H9 (cell line): ENCODE results near the gene S100A7. TPM values are rescaled to one million over a fixed set of nuclear protein-coding genes. Genes with fewer than 3 reads are reported as not detected.

Experiments
- DNase-seq: peaks from one replicate; pipeline ENCODE4 v3.0.0-alpha.2; 2017
- H2AFZ ChIP-seq: one replicate; pipeline ENCODE4 v1.6.1; 2013; ENCODE audit warnings: mild to moderate bottlenecking, low read length, control low read depth, moderate library complexity
- H2AK5ac ChIP-seq: 2 replicates; pipeline ENCODE4 v1.6.1; 2013; ENCODE audit warnings: low read length, control low read depth, mixed read lengths; ENCODE audit not compliant: insufficient read length
- H2BK120ac ChIP-seq: one replicate; pipeline ENCODE4 v1.6.1; 2013; ENCODE audit warnings: low read depth, mild to moderate bottlenecking, low read length, control low read depth, inconsistent platforms; ENCODE audit not compliant: poor library complexity, severe bottlenecking
- H2BK12ac ChIP-seq: 2 replicates; pipeline ENCODE4 v1.6.1; 2013; ENCODE audit warnings: low read length, control low read depth, mixed read lengths, low read depth; ENCODE audit not compliant: insufficient read length
- H2BK15ac ChIP-seq: 2 replicates; pipeline ENCODE4 v1.6.1; 2013; ENCODE audit warnings: low read depth, low read length, control low read depth
- H2BK20ac ChIP-seq: one replicate; pipeline ENCODE4 v1.6.1; 2013; ENCODE audit warnings: low read depth, mild to moderate bottlenecking, low read length, control low read depth, inconsistent platforms; ENCODE audit not compliant: poor library complexity, severe bottlenecking
- H2BK5ac ChIP-seq: 2 replicates; pipeline ENCODE4 v1.6.1; 2013; ENCODE audit warnings: low read length, control low read depth, mixed read lengths; ENCODE audit not compliant: insufficient read length
- H3K14ac ChIP-seq: 2 replicates; pipeline ENCODE4 v1.6.1; 2013; ENCODE audit warnings: low read length, control low read depth; ENCODE audit not compliant: insufficient read depth
- H3K18ac ChIP-seq: 2 replicates; pipeline ENCODE4 v1.6.1; 2013; ENCODE audit warnings: low read depth, mild to moderate bottlenecking, mixed read lengths, low read length, control low read depth; ENCODE audit not compliant: insufficient read length
- H3K23ac ChIP-seq: 2 replicates; pipeline ENCODE4 v1.6.1; 2013; ENCODE audit warnings: low read length, control low read depth, mixed read lengths, low read depth; ENCODE audit not compliant: insufficient read length
- H3K23me2 ChIP-seq: 2 replicates; pipeline ENCODE4 v1.6.1; 2013; ENCODE audit warnings: low read depth, mild to moderate bottlenecking, mixed read lengths, low read length, control low read depth; ENCODE audit not compliant: insufficient read length, poor library complexity, severe bottlenecking
- H3K27ac ChIP-seq: 2 replicates; pipeline ENCODE4 v1.5.1; 2013; ENCODE audit warnings: low read length, control low read depth, mixed read lengths, low read depth; ENCODE audit not compliant: insufficient read length
- H3K27me3 ChIP-seq: 2 replicates; pipeline ENCODE4 v1.6.1; 2013; ENCODE audit warnings: low read length, control low read depth, inconsistent platforms; ENCODE audit not compliant: insufficient read depth
- H3K4ac ChIP-seq: 2 replicates; pipeline ENCODE4 v1.6.1; 2013; ENCODE audit warnings: low read depth, mild to moderate bottlenecking, control low read depth, inconsistent platforms, low read length, moderate library complexity
- H3K4me1 ChIP-seq: 2 replicates; pipeline ENCODE4 v1.6.1; 2013; ENCODE audit warnings: low read length, control low read depth, inconsistent platforms; ENCODE audit not compliant: insufficient read depth
- H3K4me2 ChIP-seq: 2 replicates; pipeline ENCODE4 v1.6.1; 2013; ENCODE audit warnings: low read length, control low read depth, mixed read lengths; ENCODE audit not compliant: insufficient read length, insufficient read depth
- H3K56ac ChIP-seq: 2 replicates; pipeline ENCODE4 v1.6.1; 2013; ENCODE audit warnings: low read depth, mild to moderate bottlenecking, mixed read lengths, low read length, control low read depth; ENCODE audit not compliant: insufficient read length
- H3K79me1 ChIP-seq: 2 replicates; pipeline ENCODE4 v1.6.1; 2013; ENCODE audit warnings: low read depth, mild to moderate bottlenecking, moderate library complexity, low read length, control low read depth, inconsistent platforms; ENCODE audit not compliant: insufficient read depth, poor library complexity, severe bottlenecking
- H3K79me2 ChIP-seq: 2 replicates; pipeline ENCODE4 v1.6.1; 2013; ENCODE audit warnings: low read length, control low read depth, inconsistent platforms; ENCODE audit not compliant: insufficient read depth
- H3K9ac ChIP-seq: 2 replicates; pipeline ENCODE4 v1.6.1; 2013; ENCODE audit warnings: low read length, control low read depth, mixed read lengths; ENCODE audit not compliant: insufficient read length; ENCODE audit errors: extremely low read depth
- H3K9me3 ChIP-seq: one replicate; pipeline ENCODE4 v1.6.1; 2013; ENCODE audit warnings: low read depth, low read length, inconsistent platforms; ENCODE audit not compliant: control insufficient read depth
- H3T11ph ChIP-seq: one replicate; pipeline ENCODE4 v1.6.1; 2013; ENCODE audit warnings: mild to moderate bottlenecking, low read length, control low read depth, inconsistent platforms
- H4K20me1 ChIP-seq: one replicate; pipeline ENCODE4 v1.6.1; 2013; ENCODE audit not compliant: control insufficient read depth, insufficient read length, insufficient read depth
- H4K5ac ChIP-seq: 2 replicates; pipeline ENCODE4 v1.6.1; 2013; ENCODE audit warnings: low read depth, mild to moderate bottlenecking, mixed read lengths, low read length, control low read depth; ENCODE audit not compliant: insufficient read length
- H4K8ac ChIP-seq: replicated peaks from 2 replicates; pipeline ENCODE4 v1.6.1; 2013; ENCODE audit warnings: low read length, control low read depth, mixed read lengths, low read depth; ENCODE audit not compliant: insufficient read length
- H4K91ac ChIP-seq: 2 replicates; pipeline ENCODE4 v1.6.1; 2013; ENCODE audit warnings: low read depth, mild to moderate bottlenecking, moderate library complexity, mixed read lengths, low read length, control low read depth; ENCODE audit not compliant: insufficient read length
- H3K27ac Mint-ChIP-seq, 3 experiments: 2 replicates in 2 of 3; 3 replicates in 1 of 3; pipeline ENCODE4 v1.8.0; 2020 to 2021; ENCODE audit warnings: mixed read lengths in 3 of 3, mild to moderate bottlenecking in 1 of 3, moderate library complexity in 1 of 3
- H3K27me3 Mint-ChIP-seq: 2 replicates; pipeline ENCODE4 v1.8.0; 2021; ENCODE audit warnings: low read depth, mild to moderate bottlenecking, moderate library complexity, mixed read lengths
- H3K36me3 Mint-ChIP-seq, 3 experiments: 2 replicates in 2 of 3; 3 replicates in 1 of 3; pipeline ENCODE4 v1.8.0; 2020 to 2021; ENCODE audit warnings: low read depth in 3 of 3, mixed read lengths in 3 of 3; ENCODE audit not compliant: insufficient read depth in 1 of 3
- H3K4me1 Mint-ChIP-seq, 2 experiments: 2 replicates each; pipeline ENCODE4 v1.8.0; 2020; ENCODE audit warnings: mixed read lengths in 2 of 2
- H3K4me3 Mint-ChIP-seq, 2 experiments: 2 replicates in 1 of 2; 3 replicates in 1 of 2; pipeline ENCODE4 v1.8.0; 2020 to 2021; ENCODE audit warnings: mild to moderate bottlenecking in 2 of 2, mixed read lengths in 2 of 2, moderate library complexity in 1 of 2
- H3K9me3 Mint-ChIP-seq, 2 experiments: 2 replicates in 1 of 2; 3 replicates in 1 of 2; pipeline ENCODE4 v1.8.0; 2020; ENCODE audit warnings: mild to moderate bottlenecking in 2 of 2, mixed read lengths in 2 of 2, moderate library complexity in 1 of 2
- CTCF ChIP-seq: fragments of 200-600 bp; sonication (generic); conservative IDR thresholded peaks from 3 replicates; pipeline ENCODE4 v1.8.0; 2021; ENCODE audit warnings: antibody characterized with exemption, mild to moderate bottlenecking
- WGBS: extraction: QIAGEN DNeasy Blood & Tissue Kit; methylation state at CpG from one replicate; pipeline ENCODE4 v1.1.7; 2013; ENCODE audit warnings: missing lambda C conversion rate, low lambda C conversion rate, mixed read lengths; ENCODE audit not compliant: insufficient read length; ENCODE audit errors: extremely low coverage; 5-methylcytosine and 5-hydroxymethylcytosine counted together
- total RNA-seq: library from RNA; stranded (reverse); gene quantifications from 2 replicates; pipeline ENCODE4 v1.2.1, GENCODE V29; 2021

S100A7 gene
- total RNA-seq, 1 experiment from 2014 or later = not detected

GRCh38 chr1:153428791-153429190, 31.7 kb downstream of the S100A7 start:
- Histone ChIP-seq H3K27me3 (no peaks in the 10 kb centered on the region; the same call in 1 of the 2 replicates), H3K4me1 (no peaks in the 10 kb centered on the region), H4K91ac (no peak overlapping the region), H3K79me1 (no peaks in the 10 kb centered on the region), H3K4ac (no peak overlapping the region), H3K9ac (no peak overlapping the region), H2AK5ac (no peak overlapping the region), H3K18ac (no peak overlapping the region), H2BK20ac (no peak overlapping the region), H2BK120ac (no peak overlapping the region), H3K56ac (no peak overlapping the region), H3K79me2 (no peaks in the 10 kb centered on the region), H3K14ac (no peak overlapping the region), H4K5ac (no peak overlapping the region), H2BK12ac (no peak overlapping the region), H4K8ac (no peak overlapping the region), H3K23ac (no peak overlapping the region), H3K9me3 (no peaks in the 10 kb centered on the region), H4K20me1 (no peaks in the 10 kb centered on the region), H3K4me2 (no peak overlapping the region), H2AFZ (no peak overlapping the region), H3K23me2 (no peaks in the 10 kb centered on the region), H3T11ph (no peak overlapping the region), H2BK5ac (no peak overlapping the region), H3K27ac (no peak overlapping the region), H2BK15ac (no peak overlapping the region)
- Mint-ChIP-seq H3K27me3 (peaks cover 13% of the 10 kb centered on the region), H3K4me3 (no peak overlapping the region), H3K27ac (no peak overlapping the region), H3K4me1 (no peaks in the 10 kb centered on the region), H3K9me3 (peaks cover 0 to 3% of the 10 kb centered on the region in 2 experiments; a peak in 1 of 5 replicates), H3K36me3 (no peaks in the 10 kb centered on the region)
- TF ChIP-seq CTCF = peak; percentile 48
- WGBS = no CpG with 5 or more reads among the region's 6 CpGs
- peak; percentile 37 for DNase-seq
